Measurements from ENCODE around the gene NEURL1B. TPM values are rescaled to one million over a fixed set of nuclear protein-coding genes. Genes with fewer than 3 reads are reported as not detected.

NEURL1B gene
- total RNA-seq, 2 donors from 2014 or later: 4.9 to 6.3 TPM

- no peak for DNase-seq
- Histone ChIP-seq H3K27ac (ENCODE audit: low read depth, low read length) (no peak overlapping the region), H3K9me3 (ENCODE audit: control insufficient read depth, low read length) (no peaks in the 10 kb centered on the region), H3K4me1 (ENCODE audit: control insufficient read depth, insufficient read depth, low read length) (peaks cover 7% of the 10 kb centered on the region), H3K4me3 (ENCODE audit: low read length) (no peak overlapping the region), H3K36me3 (ENCODE audit: control insufficient read depth, insufficient read depth, low read length) (no peaks in the 10 kb centered on the region), H3K27me3 (ENCODE audit: control insufficient read depth, insufficient read depth, low read length, poor library complexity, severe bottlenecking) (peaks cover 44% of the 10 kb centered on the region), H3K9ac (ENCODE audit: extremely low read depth, low read length, poor library complexity, severe bottlenecking) (no peak overlapping the region)
- Mint-ChIP-seq H3K27ac (no peak overlapping the region), H3K9me3 (no peaks in the 10 kb centered on the region), H3K36me3 (ENCODE audit: low read depth) (no peaks in the 10 kb centered on the region), H3K27me3 (ENCODE audit: insufficient read depth) (peaks cover 63% of the 10 kb centered on the region), H3K4me1 (peaks cover 10% of the 10 kb centered on the region), H3K4me3 (no peak overlapping the region)
- 86 to 90% methylated on average over 8 to 10 of the region's 10 CpGs for WGBS, 2 experiments (ENCODE audit: insufficient coverage in 1 of 2, insufficient read length in 1 of 2)
- no peak for TF ChIP-seq CTCF (conservative IDR thresholded peaks at IDR 0.05)
Observed at GRCh38 chr5:172728481-172729241, 87.6 kb downstream of the NEURL1B start.

GRCh38 chr5:172729588-172729987 is 88.5 kb downstream of the NEURL1B start:
- Histone ChIP-seq H3K9ac (ENCODE audit: extremely low read depth, low read length, poor library complexity, severe bottlenecking) (no peak overlapping the region), H3K9me3 (ENCODE audit: control insufficient read depth, low read length) (no peaks in the 10 kb centered on the region), H3K4me1 (ENCODE audit: control insufficient read depth, insufficient read depth, low read length) (peaks cover 7% of the 10 kb centered on the region), H3K27me3 (ENCODE audit: control insufficient read depth, insufficient read depth, low read length, poor library complexity, severe bottlenecking) (peaks cover 35% of the 10 kb centered on the region), H3K4me3 (ENCODE audit: low read length) (no peak overlapping the region), H3K36me3 (ENCODE audit: control insufficient read depth, insufficient read depth, low read length) (no peaks in the 10 kb centered on the region), H3K27ac (ENCODE audit: low read depth, low read length) (no peak overlapping the region)
- Mint-ChIP-seq H3K4me3 (no peak overlapping the region), H3K27ac (no peak overlapping the region), H3K4me1 (peaks cover 12% of the 10 kb centered on the region), H3K9me3 (no peaks in the 10 kb centered on the region), H3K27me3 (ENCODE audit: insufficient read depth) (peaks cover 54% of the 10 kb centered on the region), H3K36me3 (ENCODE audit: low read depth) (no peaks in the 10 kb centered on the region)
- 92 to 97% methylated on average over 12 to 13 of the region's 13 CpGs for WGBS, 2 experiments (ENCODE audit: insufficient coverage in 1 of 2, insufficient read length in 1 of 2)
- no peak for DNase-seq
- TF ChIP-seq CTCF (conservative IDR thresholded peaks at IDR 0.05): no peak

GRCh38 chr5:172730222-172730621 is 89.2 kb downstream of the NEURL1B start:
- DNase-seq: no peak
- peaks cover 47% of the 10 kb centered on the region for H3K27me3 Mint-ChIP-seq (ENCODE audit: insufficient read depth)

More at GRCh38 chr5:172730222-172730621, 89.2 kb downstream of the NEURL1B start:
- H3K36me3 Mint-ChIP-seq (ENCODE audit: low read depth): no peaks in the 10 kb centered on the region
- H3K9me3 Mint-ChIP-seq: no peaks in the 10 kb centered on the region
- peaks cover 12% of the 10 kb centered on the region for H3K4me1 Mint-ChIP-seq
- Histone ChIP-seq H3K9ac (ENCODE audit: extremely low read depth, low read length, poor library complexity, severe bottlenecking) (no peak overlapping the region), H3K27ac (ENCODE audit: low read depth, low read length) (no peak overlapping the region), H3K27me3 (ENCODE audit: control insufficient read depth, insufficient read depth, low read length, poor library complexity, severe bottlenecking) (peaks cover 29% of the 10 kb centered on the region), H3K9me3 (ENCODE audit: control insufficient read depth, low read length) (no peaks in the 10 kb centered on the region), H3K4me3 (ENCODE audit: low read length) (no peak overlapping the region), H3K36me3 (ENCODE audit: control insufficient read depth, insufficient read depth, low read length) (no peaks in the 10 kb centered on the region), H3K4me1 (ENCODE audit: control insufficient read depth, insufficient read depth, low read length) (peaks cover 7% of the 10 kb centered on the region)
- H3K27ac Mint-ChIP-seq: no peak overlapping the region
- 93 to 94% methylated on average over 6 of the region's 6 CpGs for WGBS, 2 experiments (ENCODE audit: insufficient coverage in 1 of 2, insufficient read length in 1 of 2)
- H3K4me3 Mint-ChIP-seq: no peak overlapping the region
- TF ChIP-seq CTCF (conservative IDR thresholded peaks at IDR 0.05): no peak

Data from endodermal cell (in vitro differentiated cells).